Hindlimb muscle (tissue), 1 donor: ENCODE results near the gene CPZ. TPM values are rescaled to one million over a fixed set of nuclear protein-coding genes. Genes with fewer than 3 reads are reported as not detected.
"Not testable (repeated sequence)": the region's sequence is repeated elsewhere in the genome, so short reads cannot be mapped to it uniquely, and the experiment has no call there.

ENCODE experiments used
- DNase-seq: peaks from one replicate; pipeline ENCODE4 v3.0.0-alpha.2; 2013
- polyA plus RNA-seq: library from polyadenylated mRNA; unstranded; fragments of 120-200 nt; gene quantifications from one replicate; pipeline ENCODE4 v1.2.1, GENCODE V29; 2013; ENCODE audit not compliant: insufficient read length

Gene CPZ
- polyA plus RNA-seq, 1 donor: 6.0 TPM

DNA sequence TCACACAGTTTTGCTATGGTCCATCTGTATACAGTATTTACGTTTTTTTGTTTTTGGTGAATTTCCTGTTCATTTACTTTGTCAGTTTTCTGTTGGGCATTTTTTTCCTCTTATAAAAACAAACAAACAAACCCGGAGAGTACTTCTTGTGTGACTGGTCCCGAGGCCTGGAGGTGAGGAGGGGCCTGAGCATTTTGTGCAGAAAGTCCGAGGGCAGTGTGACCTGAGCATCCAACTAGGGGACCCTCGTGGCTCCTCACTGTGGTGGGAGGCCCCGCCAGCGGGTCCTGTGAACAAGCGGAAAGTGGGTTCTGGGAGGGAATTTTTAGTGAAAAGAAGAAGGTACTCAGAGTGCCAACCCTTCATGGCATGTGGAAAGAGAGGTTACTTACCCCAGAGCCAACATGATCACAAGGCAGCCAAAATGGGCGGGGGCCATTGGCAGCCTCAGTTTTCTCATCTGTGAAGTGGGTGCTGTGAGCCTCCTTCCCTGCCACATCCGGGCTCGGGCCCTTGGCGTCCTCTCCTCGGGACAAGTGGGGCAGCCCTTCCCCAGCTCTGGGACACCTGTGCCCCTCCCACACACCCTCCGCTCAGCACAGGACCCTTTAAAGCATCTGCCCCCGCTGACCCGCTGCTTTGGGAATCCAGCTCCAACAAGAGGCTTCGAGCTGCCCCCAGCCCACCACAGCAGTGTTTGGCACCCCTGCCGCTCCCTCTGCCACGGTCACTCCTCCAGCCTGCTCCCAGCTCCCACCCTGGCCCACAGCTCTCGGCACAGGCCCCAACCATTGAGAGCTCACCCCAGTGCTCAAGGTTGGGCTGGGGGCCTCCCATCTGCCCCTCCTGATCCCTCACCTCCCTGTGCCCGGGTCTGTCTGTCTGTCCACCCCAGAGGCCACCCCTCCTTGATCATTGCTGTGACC is 35.2 kb upstream of the CPZ start:
- no peak for DNase-seq

DNA sequence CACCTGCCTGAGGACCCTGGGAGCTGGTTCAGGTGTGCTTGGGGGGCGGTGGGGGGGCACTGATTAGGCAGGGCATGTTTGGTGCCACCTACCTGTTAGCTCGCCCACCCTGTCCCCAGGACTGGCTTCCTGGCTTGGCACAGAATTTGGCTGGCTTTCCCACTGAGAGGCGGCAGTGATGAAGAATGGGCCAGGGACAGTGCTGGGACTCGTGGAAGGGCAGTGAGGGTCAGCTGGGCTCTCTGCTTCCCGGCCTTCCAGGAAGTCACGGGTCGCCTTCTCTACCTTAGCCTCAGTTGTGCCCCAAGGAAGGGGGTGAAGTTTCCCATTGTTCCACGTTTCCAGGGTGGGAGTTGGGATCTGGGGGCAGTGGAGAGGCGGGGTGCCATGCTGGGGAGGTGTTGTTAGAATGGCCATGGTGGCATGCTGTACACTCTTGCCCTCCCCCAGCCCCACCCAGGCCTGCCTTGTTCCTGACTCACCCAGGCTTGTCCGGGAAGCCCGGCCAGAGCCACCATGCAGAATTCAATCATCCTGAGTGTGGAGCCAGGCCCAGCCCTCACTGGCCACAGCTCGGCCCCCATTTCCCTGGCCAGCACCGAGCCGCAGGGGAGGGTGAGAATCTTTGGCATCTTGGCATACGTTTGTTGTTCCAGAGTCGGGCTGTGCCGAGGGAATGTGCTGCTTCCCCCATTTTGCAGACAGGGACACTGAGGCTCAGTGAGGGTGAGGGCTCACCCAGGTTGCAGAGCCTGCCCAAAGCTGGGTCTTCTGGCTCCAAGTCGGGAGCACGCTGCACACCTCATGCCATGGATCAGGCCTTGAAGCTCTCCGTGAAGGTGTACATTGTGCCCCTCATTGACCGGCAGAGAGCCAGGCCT is 34.2 kb upstream of the CPZ start:
- DNase-seq: no peak

DNA sequence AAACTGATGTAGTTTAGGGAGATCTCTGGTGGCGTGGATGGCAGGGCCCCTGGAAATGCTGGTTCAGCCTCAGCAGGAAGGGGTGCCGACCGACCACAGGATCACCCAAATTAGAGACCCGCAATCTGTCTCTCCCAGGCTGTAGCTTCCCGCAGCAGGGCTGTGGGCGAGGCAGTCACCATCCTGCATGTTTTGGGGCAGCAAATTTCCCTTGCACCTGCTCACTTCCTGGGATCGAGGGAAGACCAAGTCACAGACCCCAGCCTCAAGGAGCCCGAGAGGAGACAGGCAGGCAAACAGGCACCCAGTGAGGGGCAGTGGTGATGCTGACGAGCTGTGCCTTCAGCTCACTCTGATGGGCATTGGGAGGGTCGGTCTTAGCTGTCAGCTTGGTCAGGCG is 33.6 kb upstream of the CPZ start:
- DNase-seq: no peak

DNA sequence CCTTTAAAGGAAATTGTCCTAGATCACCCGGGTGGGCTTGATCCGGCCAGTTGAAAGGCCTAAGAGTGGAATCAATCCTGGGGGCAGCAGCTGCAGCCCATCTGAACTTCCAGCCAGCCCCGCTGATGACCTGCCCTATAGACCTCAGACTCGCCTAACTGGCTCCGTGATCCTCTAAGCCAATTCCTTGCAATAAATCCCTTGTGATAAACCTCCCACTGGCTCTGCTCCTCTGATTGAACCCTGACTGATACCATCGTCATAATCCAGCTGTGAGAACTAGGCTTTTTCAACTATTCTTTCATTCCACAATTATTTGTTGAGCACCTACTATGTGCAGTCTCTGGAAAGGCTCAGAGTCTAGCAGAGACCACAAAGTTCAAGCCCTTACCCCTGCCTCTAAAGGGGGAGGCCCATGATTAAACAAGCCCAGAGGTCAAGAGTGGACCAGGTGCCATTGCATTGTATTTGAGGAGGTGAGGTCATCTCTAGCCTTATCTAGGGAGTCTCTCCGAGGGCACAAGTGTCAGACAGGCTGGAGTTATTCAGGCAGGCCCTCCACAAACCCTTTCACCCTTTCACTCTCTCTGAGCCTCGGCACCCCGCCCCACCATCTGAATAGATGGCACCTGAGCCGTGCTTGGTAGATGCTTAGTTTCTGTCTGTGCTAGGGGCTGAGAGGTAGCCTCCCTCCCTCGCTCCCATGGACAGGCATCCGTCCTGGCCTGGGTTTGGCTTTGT is 32.9 kb upstream of the CPZ start:
- DNase-seq: no peak

GRCh38 chr4:8560265-8561047 is 32.1 kb upstream of the CPZ start:
- DNase-seq: no peak

GRCh38 chr4:8564595-8564994 is 28.0 kb upstream of the CPZ start:
- no peak for DNase-seq

- DNase-seq: no peak
Measured at GRCh38 chr4:8568068-8568668, 24.4 kb upstream of the CPZ start.

DNA sequence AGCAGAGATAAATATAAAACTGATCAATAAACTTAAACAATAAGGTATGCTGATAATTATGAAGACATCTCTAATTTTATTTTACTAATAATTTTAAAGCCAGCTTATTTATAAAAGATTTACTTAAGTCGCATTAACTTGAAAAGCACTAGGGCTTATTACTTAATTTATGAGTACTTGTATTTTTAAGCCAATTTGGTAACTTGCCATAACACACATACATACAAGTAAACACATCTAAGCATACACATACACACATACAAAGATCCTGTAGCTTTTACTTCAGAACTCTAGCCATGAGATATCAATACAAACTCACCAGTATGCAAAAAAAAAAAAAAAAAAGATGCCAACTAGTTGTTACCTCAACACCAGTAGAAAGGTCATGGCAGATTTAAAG is 22.4 kb upstream of the CPZ start:
- no peak for DNase-seq

DNA sequence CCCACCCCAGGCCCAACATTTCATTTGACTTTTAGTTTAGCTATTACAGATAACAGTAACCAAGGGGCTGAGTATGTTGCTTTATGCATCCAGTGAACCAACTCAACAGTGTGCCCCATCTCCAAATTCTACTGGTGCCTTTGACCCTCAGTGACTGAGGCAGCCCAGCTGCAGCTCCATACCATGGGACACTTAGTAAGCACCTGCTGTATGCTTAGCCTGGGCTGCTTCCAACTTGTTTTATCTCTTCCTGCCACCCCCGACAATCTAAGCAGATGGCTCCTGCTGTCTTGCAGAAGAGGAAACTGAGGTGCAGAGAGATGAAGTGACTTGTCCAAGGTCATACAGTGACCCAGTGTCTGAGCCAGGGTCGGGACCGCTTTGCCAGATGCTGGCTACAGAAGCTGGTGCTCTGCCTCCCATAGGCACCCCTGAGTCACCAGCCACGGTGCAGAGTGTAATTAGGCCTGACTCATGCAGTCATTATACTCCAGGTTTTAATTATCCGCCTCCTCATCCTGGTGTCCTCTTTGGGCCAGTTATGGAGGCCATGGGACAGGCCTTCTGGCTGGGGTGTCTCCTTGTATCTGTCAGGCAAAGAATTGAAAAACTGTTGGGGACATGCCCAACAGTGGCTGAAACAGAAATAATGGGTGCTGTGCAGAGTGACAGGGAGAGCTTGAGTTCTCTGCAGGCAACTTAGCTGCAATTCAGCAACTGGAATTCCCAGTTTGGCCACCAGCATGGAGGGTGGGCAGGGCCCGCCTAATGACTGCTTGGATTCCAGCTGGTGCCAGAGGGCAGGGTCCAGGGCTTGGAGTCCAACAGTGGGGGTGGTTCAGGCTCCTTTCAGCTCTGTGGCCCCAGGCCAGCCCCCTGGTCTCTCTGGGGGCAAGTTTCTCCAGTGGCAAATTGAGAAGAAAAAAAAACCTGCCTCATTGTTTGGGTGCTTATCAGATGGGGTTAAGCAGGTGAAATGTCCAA is 20.6 kb upstream of the CPZ start:
- no peak for DNase-seq

GRCh38 chr4:8573266-8573665 is 19.3 kb upstream of the CPZ start:
- DNase-seq: no peak

GRCh38 chr4:8574796-8575370 is 17.7 kb upstream of the CPZ start:
- no peak for DNase-seq

GRCh38 chr4:8575457-8575856 is 17.1 kb upstream of the CPZ start:
- no peak for DNase-seq

GRCh38 chr4:8576591-8576990 is 16.0 kb upstream of the CPZ start:
- not testable (repeated sequence) for DNase-seq

DNA sequence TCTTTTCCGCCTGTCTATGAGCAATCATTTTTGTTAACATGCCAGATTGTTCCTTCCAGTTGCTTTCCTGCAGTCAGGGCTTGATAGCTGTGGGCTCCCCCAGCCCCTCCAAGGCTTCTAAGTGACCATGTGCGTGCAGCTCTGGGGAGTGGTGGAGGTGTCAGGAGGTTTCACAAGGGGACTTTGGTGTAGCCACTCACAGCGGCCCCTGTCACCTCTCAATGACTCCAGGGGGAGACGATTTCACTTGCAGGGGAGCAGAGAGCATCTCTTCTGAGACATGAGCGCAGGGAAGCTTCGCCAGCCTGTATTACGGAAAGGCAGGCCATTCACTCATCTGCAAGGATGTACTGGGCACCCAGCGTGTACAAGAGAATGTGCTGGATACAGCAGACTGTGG is 15.5 kb upstream of the CPZ start:
- DNase-seq: no peak

- no peak for DNase-seq
Measured at GRCh38 chr4:8577972-8578371, 14.6 kb upstream of the CPZ start.

- no peak for DNase-seq
Measured at GRCh38 chr4:8578717-8579116, 13.8 kb upstream of the CPZ start.

GRCh38 chr4:8579526-8580320 is 12.8 kb upstream of the CPZ start:
- DNase-seq: no peak

GRCh38 chr4:8580321-8581093 is 12.1 kb upstream of the CPZ start, which contains the start of gene GPR78:
Gene GPR78 (plus strand): TSS chr4:8580392. CDS start chr4:8580983, 591 bp downstream.
- DNase-seq: peak; percentile 78
